A204.1 (cell line): ENCODE results near the gene TM9SF2.
A peak's percentile ranks its signal among the peaks of the same experiment; 100 is the strongest.
"Not testable (repeated sequence)": the region's sequence is repeated elsewhere in the genome, so short reads cannot be mapped to it uniquely, and the experiment has no call there.

ENCODE experiments used
- FAIRE-seq: peaks from 2 replicates; lab custom pipeline; 2012; peaks lifted over from hg19 to GRCh38; lab: Jason Lieb, UNC

Gene TM9SF2

DNA sequence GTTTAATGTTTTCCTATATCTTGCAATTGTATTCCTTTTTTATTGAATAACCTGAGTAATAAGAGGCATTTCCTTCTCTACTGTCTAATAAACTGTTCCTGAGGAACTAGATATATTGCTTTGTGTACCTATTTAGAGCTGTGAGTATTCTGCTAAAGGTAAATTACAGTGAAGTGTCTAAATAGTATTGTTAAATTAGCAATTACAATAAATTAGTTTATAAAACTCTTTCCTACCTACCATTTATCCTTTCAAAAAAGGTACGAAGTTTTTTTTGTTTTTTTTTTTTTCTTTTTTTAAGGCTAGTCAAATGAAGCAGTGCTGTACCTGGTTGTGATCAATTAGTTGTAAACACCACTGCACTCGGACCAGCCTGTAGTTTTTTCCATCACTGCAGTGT, 34.8 kb downstream of the TM9SF2 start:
- FAIRE-seq: peak; percentile 9

- no peak for FAIRE-seq
These were observed 39.3 kb downstream of the TM9SF2 start for GRCh38 chr13:99540530-99540929.

DNA sequence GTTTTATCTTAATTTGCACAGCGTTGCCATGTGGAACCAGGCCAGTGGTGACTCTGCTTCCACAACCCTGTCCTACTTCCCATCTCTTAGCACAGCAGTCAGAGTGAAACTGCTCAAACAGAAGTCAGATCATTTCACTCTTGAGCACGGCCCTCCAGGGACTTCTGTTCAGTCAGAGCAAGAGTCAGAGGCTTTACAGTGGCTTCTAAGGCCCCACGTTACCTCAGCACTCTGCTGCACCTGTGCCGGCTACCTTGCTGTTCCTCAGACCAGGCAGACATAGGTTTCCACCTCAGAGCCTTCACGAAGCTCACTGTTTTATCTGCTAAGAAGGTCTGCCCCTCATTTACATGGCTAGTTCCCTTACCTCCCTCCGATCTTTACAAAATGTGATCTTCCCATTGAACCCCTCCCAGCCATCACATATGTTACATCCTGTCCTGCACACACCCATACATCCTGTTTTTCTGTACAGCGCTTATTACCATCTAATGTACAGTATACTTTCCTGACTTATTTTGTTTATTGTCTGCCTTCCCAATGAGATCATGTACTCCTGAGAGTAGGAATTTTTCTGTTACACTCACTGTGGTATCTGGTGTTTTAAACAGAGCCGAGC, 41.6 kb downstream of the TM9SF2 start:
- no peak for FAIRE-seq

GRCh38 chr13:99545361-99545760, 44.1 kb downstream of the TM9SF2 start:
- no peak for FAIRE-seq

DNA sequence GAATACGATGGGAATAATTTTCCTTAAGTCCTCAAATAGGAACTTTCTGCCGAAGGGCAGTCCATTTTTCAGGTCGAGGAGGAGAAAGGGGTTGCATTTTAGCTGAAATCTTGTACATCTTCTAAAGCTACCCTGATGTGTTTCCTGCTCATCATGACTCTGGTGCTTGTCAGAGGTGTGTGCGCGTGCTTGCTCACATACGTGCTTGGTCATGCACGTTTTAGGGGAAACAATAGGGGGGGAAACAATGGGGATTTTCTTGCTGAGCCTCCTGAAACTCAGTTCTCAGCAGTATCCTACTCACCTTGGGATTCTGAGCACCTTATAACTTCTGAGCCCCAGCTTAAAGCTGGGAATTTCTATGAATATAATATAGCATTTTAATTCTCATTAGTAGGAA, 44.7 kb downstream of the TM9SF2 start:
- no peak for FAIRE-seq

DNA sequence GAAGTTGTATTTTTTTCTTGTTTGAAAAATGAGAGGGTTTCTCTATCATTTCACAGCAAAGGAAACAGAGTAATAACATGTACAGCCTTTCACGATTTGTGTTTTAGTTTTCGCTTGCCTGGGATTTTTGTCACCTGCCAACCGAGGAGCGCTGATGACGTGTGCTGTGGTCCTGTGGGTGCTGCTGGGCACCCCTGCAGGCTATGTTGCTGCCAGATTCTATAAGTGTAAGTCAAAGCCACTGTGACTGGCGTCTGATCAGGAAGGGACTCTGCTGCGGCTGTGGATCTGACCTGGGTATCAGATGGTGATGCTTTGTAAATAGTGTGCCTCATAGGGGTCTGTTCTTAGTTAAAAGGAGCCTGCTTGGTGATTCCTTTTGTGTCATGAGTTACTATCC, 45.6 kb downstream of the TM9SF2 start:
- FAIRE-seq: no peak

GRCh38 chr13:99548448-99548847, 47.2 kb downstream of the TM9SF2 start:
- no peak for FAIRE-seq

GRCh38 chr13:99553033-99553432, 51.8 kb downstream of the TM9SF2 start:
- FAIRE-seq: no peak

DNA sequence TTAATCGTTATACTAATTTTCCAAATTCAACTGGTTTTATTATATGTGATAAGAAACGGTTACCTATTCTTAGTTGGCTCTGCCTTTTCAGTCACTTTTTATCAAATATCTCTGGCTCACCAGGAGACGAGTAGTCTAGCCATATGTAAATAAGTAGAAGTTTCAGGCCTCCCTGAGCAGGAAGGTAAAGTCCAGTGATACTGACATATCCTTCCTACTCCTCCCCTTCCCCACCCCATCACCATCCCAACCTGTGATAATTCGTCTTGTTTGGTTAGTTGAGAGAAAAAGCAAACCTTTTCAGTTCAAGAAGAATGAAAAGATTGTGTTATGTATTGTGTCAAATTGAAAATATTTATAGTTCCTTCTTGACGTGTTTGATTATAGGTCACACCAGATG, 53.9 kb downstream of the TM9SF2 start:
- FAIRE-seq: no peak

GRCh38 chr13:99556867-99557443, 55.7 kb downstream of the TM9SF2 start:
- FAIRE-seq: no peak

- FAIRE-seq: no peak
These were observed 57.4 kb downstream of the TM9SF2 start for GRCh38 chr13:99558570-99559180.

DNA sequence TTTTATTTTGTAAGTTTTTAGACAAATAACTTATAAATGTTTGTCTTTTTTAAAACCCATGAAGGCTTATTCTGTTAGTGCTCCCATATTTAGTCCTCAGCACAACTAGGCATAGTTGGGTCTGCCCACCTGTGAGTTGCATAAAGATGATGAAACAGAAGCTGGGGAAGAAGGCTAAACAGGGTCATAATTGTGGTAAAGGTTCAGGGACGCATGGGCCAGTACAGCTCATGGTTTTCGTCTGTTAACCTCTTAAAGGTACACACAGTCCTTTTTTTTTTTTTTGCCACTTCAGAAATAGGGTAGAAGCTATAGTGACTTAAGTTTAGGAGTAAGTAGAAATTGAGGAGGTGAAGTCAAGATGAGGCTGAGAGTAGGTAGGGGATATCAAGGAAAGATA, 58.3 kb downstream of the TM9SF2 start:
- FAIRE-seq: no peak

- no peak for FAIRE-seq
These were observed 62.1 kb downstream of the TM9SF2 start for GRCh38 chr13:99563404-99563803.

- FAIRE-seq: no peak
These were observed 63.1 kb downstream of the TM9SF2 start for GRCh38 chr13:99564386-99564785.

DNA sequence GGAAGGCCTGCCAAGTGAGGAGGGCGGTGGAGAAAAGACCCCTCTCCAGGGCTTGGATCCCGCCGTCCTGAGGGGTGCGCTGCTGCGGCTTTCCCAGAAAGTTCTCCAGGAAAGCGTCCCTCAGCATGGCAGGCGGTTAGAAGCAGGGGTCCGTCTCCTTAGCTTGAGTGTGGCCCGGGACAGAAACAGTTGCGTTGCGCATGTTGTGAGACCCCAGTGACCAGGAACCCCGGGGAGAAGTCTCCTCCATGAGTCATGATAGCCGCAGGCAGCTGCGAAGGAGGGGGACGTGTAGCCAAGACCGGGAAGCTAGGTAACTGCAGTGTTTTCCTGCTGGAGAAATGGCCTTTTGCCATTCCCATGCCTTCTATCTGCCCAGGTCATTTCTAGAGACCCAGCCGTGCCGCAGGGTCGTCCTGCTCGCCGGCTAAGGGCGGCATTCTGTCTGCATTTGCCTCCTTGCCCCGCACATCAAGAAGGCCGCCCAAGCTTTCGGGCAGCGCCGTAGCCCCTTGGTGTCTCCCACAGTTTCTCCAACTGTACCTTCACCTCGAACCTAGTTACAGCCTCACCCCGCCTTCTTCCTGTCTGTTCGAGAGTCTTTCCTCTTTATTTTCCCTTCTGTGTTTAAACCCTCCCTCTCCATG, 64.3 kb downstream of the TM9SF2 start:
- no peak for FAIRE-seq

DNA sequence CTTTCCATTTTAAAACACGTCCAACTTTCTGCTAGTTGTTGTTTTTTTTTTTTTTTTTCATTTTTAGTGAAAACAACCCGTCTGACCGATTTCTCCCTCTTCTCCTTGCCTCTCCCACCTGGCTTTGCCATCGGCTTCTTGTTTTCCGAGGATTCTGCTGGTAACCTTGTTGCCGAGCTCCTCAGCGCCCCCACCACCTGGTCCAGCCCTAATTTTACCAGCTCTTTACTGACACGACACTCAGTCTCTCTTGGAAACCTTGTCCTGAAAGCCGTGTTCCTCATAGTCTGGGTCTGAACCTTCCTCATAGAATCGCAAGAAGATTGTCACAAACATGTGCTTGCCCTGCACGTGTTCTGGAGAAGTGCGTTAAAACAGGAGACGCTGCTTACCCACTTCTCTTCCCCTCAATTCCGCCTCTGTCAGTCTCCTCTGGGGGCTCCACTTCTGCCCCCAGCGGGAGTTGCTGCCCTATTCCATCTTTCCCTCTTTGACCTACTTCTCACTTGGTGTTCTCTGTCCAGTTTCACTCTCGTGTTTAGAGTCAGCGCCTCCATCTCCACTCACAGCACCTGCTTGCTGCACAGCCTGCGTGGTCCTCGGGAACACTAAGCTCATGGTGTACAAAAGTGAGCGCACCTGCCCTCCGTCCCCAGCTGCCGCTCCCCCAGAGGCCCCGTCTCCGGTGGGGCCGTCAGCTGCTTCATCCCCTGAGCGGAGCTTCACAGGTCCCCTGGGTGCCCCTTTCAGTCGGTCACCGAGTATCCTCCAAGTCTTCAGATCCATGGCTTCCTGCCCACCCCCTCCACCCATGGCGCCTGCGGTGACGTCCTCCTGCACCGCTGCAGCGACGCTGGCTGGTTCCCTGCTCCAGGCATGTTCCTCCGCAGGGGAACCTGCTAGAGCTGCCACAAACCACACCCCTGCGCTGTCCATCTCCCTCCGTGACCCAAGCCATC, 65.1 kb downstream of the TM9SF2 start:
- no peak for FAIRE-seq

GRCh38 chr13:99568901-99569300, 67.6 kb downstream of the TM9SF2 start:
- FAIRE-seq: not testable (repeated sequence)

DNA sequence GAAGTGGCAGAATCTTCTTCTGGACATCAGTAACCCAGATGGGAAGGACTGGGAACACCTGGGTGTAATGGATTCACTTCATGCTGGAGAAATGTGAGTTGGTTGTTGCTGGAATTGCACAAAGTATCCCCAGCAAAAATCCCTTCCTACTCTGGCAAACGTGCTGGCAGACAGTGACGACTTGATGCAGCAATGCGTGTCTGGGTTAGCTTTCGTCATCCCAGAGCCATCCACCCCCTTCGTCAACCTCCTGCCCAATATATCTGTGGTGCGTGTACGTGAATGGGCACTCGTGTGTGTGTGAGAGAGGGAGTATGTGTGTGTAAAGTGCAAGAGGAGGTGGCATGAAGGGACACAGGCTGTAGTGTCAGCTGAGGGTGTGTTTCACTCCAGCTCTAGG, 70.9 kb downstream of the TM9SF2 start:
- no peak for FAIRE-seq

DNA sequence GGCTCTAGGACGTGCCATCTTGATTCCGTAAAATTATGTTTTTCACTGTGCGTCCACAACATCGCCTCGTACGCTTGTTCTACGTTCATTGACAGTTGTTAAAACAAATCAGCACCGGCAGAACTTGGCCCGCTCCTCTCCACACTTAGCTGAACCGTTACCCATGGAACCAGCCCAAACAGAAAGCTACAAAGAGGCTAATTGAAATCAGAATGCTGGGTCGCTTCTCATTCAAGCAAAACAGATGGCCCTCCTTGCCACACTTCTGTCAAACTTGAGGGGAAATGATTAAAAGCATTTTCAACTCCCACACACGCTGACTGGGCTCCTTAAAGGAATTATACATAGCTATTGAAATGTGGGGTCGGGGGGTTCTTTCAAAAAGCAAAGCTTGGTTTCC, 71.6 kb downstream of the TM9SF2 start:
- no peak for FAIRE-seq

GRCh38 chr13:99575376-99576120, 74.3 kb downstream of the TM9SF2 start:
- no peak for FAIRE-seq
